MCF 10A (cell line): Measurements from ENCODE around the gene TPM4. TPM values are rescaled to one million over a fixed set of nuclear protein-coding genes. Genes with fewer than 3 reads are reported as not detected.

Experiments used
- BruUV-seq: library from RNA; stranded (reverse); fragments of 400-500 nt; replicated peaks from 2 replicates; lab custom pipeline; 2021; lab: Mats Ljungman, UMichigan
- CTCF ChIA-PET: fragments of 300-600 bp; sonication (Branson Sonifier 250); formaldehyde crosslinking; extraction: SDS; loops from one replicate; lab custom pipeline; 2021; ENCODE audit warnings: antibody characterized with exemption, inconsistent platforms; lab: Yijun Ruan, JAX
- POLR2A ChIA-PET: fragments of 300-600, 350-650 bp; sonication (Branson Sonifier 250); formaldehyde crosslinking; extraction: SDS; loops from one replicate; lab custom pipeline; 2020; ENCODE audit warnings: antibody characterized with exemption, inconsistent platforms; lab: Yijun Ruan, JAX
- DNase-seq: peaks from one replicate; pipeline ENCODE4 v3.0.0-alpha.2; 2018; ENCODE audit not compliant: unreplicated experiment
- H3K27ac Mint-ChIP-seq: one replicate; pipeline ENCODE4 v1.8.0; 2022; ENCODE audit warnings: mild to moderate bottlenecking, low read depth, mixed read lengths; ENCODE audit not compliant: unreplicated experiment
- H3K27me3 Mint-ChIP-seq: one replicate; pipeline ENCODE4 v1.8.0; 2022; ENCODE audit warnings: mixed read lengths; ENCODE audit not compliant: insufficient read depth, unreplicated experiment
- H3K36me3 Mint-ChIP-seq: one replicate; pipeline ENCODE4 v1.8.0; 2022; ENCODE audit warnings: mild to moderate bottlenecking, moderate library complexity, mixed read lengths; ENCODE audit not compliant: insufficient read depth, unreplicated experiment
- H3K4me1 Mint-ChIP-seq: one replicate; pipeline ENCODE4 v1.8.0; 2022; ENCODE audit warnings: mixed read lengths; ENCODE audit not compliant: insufficient read depth, unreplicated experiment
- H3K4me3 Mint-ChIP-seq: one replicate; pipeline ENCODE4 v1.8.0; 2022; ENCODE audit warnings: mild to moderate bottlenecking, moderate library complexity, mixed read lengths; ENCODE audit not compliant: unreplicated experiment
- H3K9me3 Mint-ChIP-seq: one replicate; pipeline ENCODE4 v1.8.0; 2022; ENCODE audit warnings: mixed read lengths; ENCODE audit not compliant: unreplicated experiment
- CTCF ChIP-seq: fragments of 200-600 bp; IDR thresholded peaks from one replicate; pipeline ENCODE4 v1.8.0; 2022; ENCODE audit warnings: antibody characterized with exemption, mild to moderate bottlenecking; ENCODE audit not compliant: unreplicated experiment
- intact Hi-C: fragments of 100-400 bp; cut with micrococcal nuclease; formaldehyde crosslinking; loops from 2 replicates; pipeline ENCODE4 v1.14.1; 2022
- total RNA-seq: library from RNA; stranded (reverse); gene quantifications from 2 replicates; pipeline ENCODE4 v1.2.3, GENCODE V29; 2022

TPM4 gene
- total RNA-seq, 1 experiment from 2014 or later, result 355 TPM

GRCh38 chr19:16061943-16062342 lies 14.4 kb upstream of the TPM4 start:
- Mint-ChIP-seq H3K27me3 (no peaks in the 10 kb centered on the region), H3K4me3 (no peak overlapping the region), H3K9me3 (peaks cover 7% of the 10 kb centered on the region), H3K27ac (no peak overlapping the region), H3K4me1 (peaks cover 12% of the 10 kb centered on the region), H3K36me3 (no peaks in the 10 kb centered on the region)
- TF ChIP-seq CTCF, result no peak
- intact Hi-C loops, result no loop called here
- DNase-seq, result no peak
- POLR2A ChIA-PET, result no interaction called here
- BruUV-seq, result no TSS peak
- CTCF ChIA-PET, result interaction anchor here (0.5 to 2.5 kb wide), 10 partner anchors 9 to 654 kb away, joined by 3 to 11 read pairs (median 4); no protein-coding TSS in a partner anchor

- peak; percentile 57 for DNase-seq
- peaks cover 12% of the 10 kb centered on the region for H3K4me1 Mint-ChIP-seq
- ChIA-PET POLR2A (interaction anchor here (1.1 kb wide), 1 partner anchor 123 kb away, joined by 4 read pairs; no protein-coding TSS in a partner anchor), CTCF (interaction anchor here (0.6 to 2.5 kb wide), 21 partner anchors 9 to 1655 kb away, joined by 3 to 20 read pairs (median 3); partner anchors contain the start of gene CIB3)
- H3K27me3 Mint-ChIP-seq, result no peaks in the 10 kb centered on the region
- no TSS peak for BruUV-seq
- peak; percentile 87 for TF ChIP-seq CTCF
- intact Hi-C loops, result no loop called here
- peaks cover 7% of the 10 kb centered on the region for H3K9me3 Mint-ChIP-seq
- H3K4me3 Mint-ChIP-seq, result no peak overlapping the region
- H3K27ac Mint-ChIP-seq, result peak overlapping the region; percentile 57
- no peaks in the 10 kb centered on the region for H3K36me3 Mint-ChIP-seq
Observed at GRCh38 chr19:16062789-16063188, 13.5 kb upstream of the TPM4 start.

GRCh38 chr19:16064209-16064889 lies 11.9 kb upstream of the TPM4 start:
- H3K27ac Mint-ChIP-seq, result no peak overlapping the region
- no peak overlapping the region for H3K4me3 Mint-ChIP-seq

More at GRCh38 chr19:16064209-16064889, 11.9 kb upstream of the TPM4 start:
- H3K27me3 Mint-ChIP-seq, result no peaks in the 10 kb centered on the region
- H3K36me3 Mint-ChIP-seq, result no peaks in the 10 kb centered on the region
- BruUV-seq, result no TSS peak
- no peak for DNase-seq
- CTCF ChIA-PET, result interaction anchor here (0.6 to 3.6 kb wide), 6 partner anchors 23 to 943 kb away, joined by 3 to 20 read pairs (median 5); no protein-coding TSS in a partner anchor
- intact Hi-C loops, result no loop called here
- TF ChIP-seq CTCF, result no peak
- no peaks in the 10 kb centered on the region for H3K9me3 Mint-ChIP-seq
- POLR2A ChIA-PET, result interaction anchor here (1.1 to 1.6 kb wide), 2 partner anchors 13 to 14 kb away, joined by 3 to 5 read pairs; no protein-coding TSS in a partner anchor
- H3K4me1 Mint-ChIP-seq, result peaks cover 12% of the 10 kb centered on the region
